HG03108 (cell line): Measurements from ENCODE around the gene GZMH.
"Not testable (repeated sequence)": the region's sequence is repeated elsewhere in the genome, so short reads cannot be mapped to it uniquely, and the experiment has no call there.

Experiments
- ATAC-seq: cut with Tn5 transposase; IDR thresholded peaks from one replicate; pipeline ENCODE4 v1.9.1; 2021; ENCODE audit warnings: moderate library complexity; ENCODE audit not compliant: unreplicated experiment

The GZMH gene

GRCh38 chr14:24597403-24597802 lies 12.1 kb downstream of the GZMH start:
- no peak for ATAC-seq

GRCh38 chr14:24595073-24595808 lies 14.2 kb downstream of the GZMH start:
- no peak for ATAC-seq

GRCh38 chr14:24591004-24591403 lies 18.5 kb downstream of the GZMH start:
- not testable (repeated sequence) for ATAC-seq

GRCh38 chr14:24584402-24584801 lies 25.1 kb downstream of the GZMH start:
- ATAC-seq = not testable (repeated sequence)

- no peak for ATAC-seq
Observed at GRCh38 chr14:24578558-24578957, 30.9 kb downstream of the GZMH start.

- no peak for ATAC-seq
Observed at GRCh38 chr14:24576771-24577170, 32.7 kb downstream of the GZMH start.

GRCh38 chr14:24576182-24576581 lies 33.3 kb downstream of the GZMH start, which contains the start of gene CTSG:
Gene CTSG, minus strand, starts transcription at chr14:24576250. Its CDS starts 27 bp downstream, at chr14:24576223.
- ATAC-seq = no peak

GRCh38 chr14:24574206-24574774 lies 35.2 kb downstream of the GZMH start:
- ATAC-seq = no peak

- no peak for ATAC-seq
Observed at GRCh38 chr14:24566318-24566717, 43.2 kb downstream of the GZMH start.

GRCh38 chr14:24565766-24566165 lies 43.7 kb downstream of the GZMH start:
- ATAC-seq = no peak

GRCh38 chr14:24563505-24563904 lies 46.0 kb downstream of the GZMH start:
- no peak for ATAC-seq

GRCh38 chr14:24556756-24557155 lies 52.7 kb downstream of the GZMH start:
- ATAC-seq = no peak
